Esophagus muscularis mucosa (tissue), 3 donors: ENCODE measurements around the gene ZNF511.

Experiments used
- CTCF ChIP-seq, 3 experiments: fragments of 200-600 bp in 2 of 3; fragments of 450-650 bp in 1 of 3; sonication (generic) in 2 of 3; IDR thresholded peaks; one replicate each; pipeline ENCODE4 v1.5.1; 2017 to 2019; ENCODE audit warnings: antibody characterized with exemption in 3 of 3, mild to moderate bottlenecking in 2 of 3, moderate library complexity in 1 of 3
- POLR2A ChIP-seq: fragments of 450-650 bp; IDR thresholded peaks from one replicate; pipeline ENCODE4 v1.6.1; 2017; ENCODE audit warnings: antibody characterized with exemption, moderate library complexity, mild to moderate bottlenecking, low read depth

- no peak for TF ChIP-seq CTCF (IDR thresholded peaks at IDR 0.05)
- TF ChIP-seq POLR2A = no peak
These were observed 42.2 kb downstream of the ZNF511 start for GRCh38 chr10:133350950-133351329.
